NCI-H2029 treated with DMSO at 0.1 percent for 48 hours (cell line): ENCODE data around the gene NR4A3.

Experiments used
- DNase-seq: peaks from one replicate; lab custom pipeline; 2025; lab: John Stamatoyannopoulos, UW

Gene NR4A3

GRCh38 chr9:99814359-99814758 is 7.3 kb upstream of the NR4A3 start:
- DNase-seq = no peak

GRCh38 chr9:99816392-99816791 is 5.3 kb upstream of the NR4A3 start:
- no peak for DNase-seq

GRCh38 chr9:99818500-99818899 is 3.2 kb upstream of the NR4A3 start:
- DNase-seq = no peak

GRCh38 chr9:99819123-99819855 is 2.4 kb upstream of the NR4A3 start:
- peak; percentile 55 for DNase-seq

- peak; percentile 63 for DNase-seq
Observed at GRCh38 chr9:99819856-99820684, 1.6 kb upstream of the NR4A3 start.

- DNase-seq = no peak
Observed at GRCh38 chr9:99820685-99821395, 845 bp upstream of the NR4A3 start.

- no peak for DNase-seq
Observed at GRCh38 chr9:99822109-99822805, 572 bp downstream of the NR4A3 start.

- peak; percentile 13 for DNase-seq
Observed at GRCh38 chr9:99822806-99823591, 1.3 kb downstream of the NR4A3 start.

GRCh38 chr9:99823681-99824377 is 2.1 kb downstream of the NR4A3 start:
- DNase-seq = no peak

GRCh38 chr9:99824378-99825171 is 2.9 kb downstream of the NR4A3 start:
- DNase-seq = no peak

- DNase-seq = no peak
Observed at GRCh38 chr9:99825172-99826046, 3.7 kb downstream of the NR4A3 start.

GRCh38 chr9:99826579-99826978 is 4.9 kb downstream of the NR4A3 start:
- DNase-seq = no peak

- no peak for DNase-seq
Observed at GRCh38 chr9:99827244-99827643, 5.6 kb downstream of the NR4A3 start.

GRCh38 chr9:99828054-99828416 is 6.3 kb downstream of the NR4A3 start:
- no peak for DNase-seq

- DNase-seq = no peak
Observed at GRCh38 chr9:99828417-99829176, 6.9 kb downstream of the NR4A3 start.

GRCh38 chr9:99831857-99832557 is 10.3 kb downstream of the NR4A3 start:
- DNase-seq = no peak

- DNase-seq = no peak
Observed at GRCh38 chr9:99832558-99832864, 10.8 kb downstream of the NR4A3 start.

- DNase-seq = no peak
Observed at GRCh38 chr9:99833735-99834134, 12.1 kb downstream of the NR4A3 start.
